HEK293 (cell line): Measurements from ENCODE around the gene TST.

Experiments used
- BCL11A ChIP-seq: fragments of 450-650 bp; formaldehyde crosslinking; IDR thresholded peaks from 2 replicates; pipeline ENCODE4 v1.5.1; 2016; ENCODE audit warnings: low read depth, missing biosample characterization, missing genetic modification characterization
- GLI4 ChIP-seq: fragments of 450-650 bp; formaldehyde crosslinking; IDR thresholded peaks from 2 replicates; pipeline ENCODE4 v1.5.1; 2016; ENCODE audit warnings: missing biosample characterization, missing genetic modification characterization
- MYNN ChIP-seq: fragments of 450-650 bp; formaldehyde crosslinking; IDR thresholded peaks from 2 replicates; pipeline ENCODE4 v1.5.1; 2016; ENCODE audit warnings: missing biosample characterization, missing genetic modification characterization, borderline replicate concordance
- SETDB1 ChIP-seq: IDR thresholded peaks from one replicate; pipeline ENCODE4 v1.6.1; 2017; ENCODE audit warnings: mild to moderate bottlenecking, low read length, moderate library complexity, mixed read lengths; ENCODE audit not compliant: insufficient read length
- ZNF133 ChIP-seq: fragments of 450-650 bp; formaldehyde crosslinking; IDR thresholded peaks from 2 replicates; pipeline ENCODE4 v1.5.1; 2016; ENCODE audit warnings: missing biosample characterization, missing genetic modification characterization
- ZNF670 ChIP-seq: fragments of 450-650 bp; formaldehyde crosslinking; IDR thresholded peaks from 2 replicates; pipeline ENCODE4 v1.5.1; 2016; ENCODE audit warnings: missing biosample characterization, missing genetic modification characterization, low read depth
- TF ChIP-seq, protein P1 (sequence below): fragments of 450-650 bp; formaldehyde crosslinking; IDR thresholded peaks from 2 replicates; pipeline ENCODE4 v1.5.1; 2016; ENCODE audit warnings: missing biosample characterization, missing genetic modification characterization
- TF ChIP-seq, protein P2 (sequence below): fragments of 450-650 bp; formaldehyde crosslinking; IDR thresholded peaks from 2 replicates; pipeline ENCODE4 v1.5.1; 2016; ENCODE audit warnings: missing biosample characterization, missing genetic modification characterization

DNA sequence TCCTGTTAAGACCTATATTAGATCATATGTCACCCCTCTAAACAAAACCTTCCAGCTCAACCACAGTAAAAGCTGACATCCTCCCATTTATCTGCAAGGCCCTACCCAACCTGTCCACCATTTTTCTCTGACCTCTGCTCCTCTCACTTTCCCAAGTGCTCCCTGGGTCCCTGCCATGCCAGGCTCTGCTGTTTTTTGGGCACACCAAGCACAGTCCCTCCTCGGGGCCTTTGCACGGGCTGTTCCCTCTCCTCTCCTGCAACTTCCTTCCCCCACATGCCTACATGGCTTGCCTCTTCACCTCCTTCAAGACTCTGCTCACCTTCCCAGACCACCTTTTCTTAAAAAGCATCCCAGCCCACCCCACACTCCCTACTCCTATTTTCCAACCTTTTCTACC is 9.8 kb downstream of the TST start:
- TF ChIP-seq GLI4 = no peak
- TF ChIP-seq, protein P1, sequence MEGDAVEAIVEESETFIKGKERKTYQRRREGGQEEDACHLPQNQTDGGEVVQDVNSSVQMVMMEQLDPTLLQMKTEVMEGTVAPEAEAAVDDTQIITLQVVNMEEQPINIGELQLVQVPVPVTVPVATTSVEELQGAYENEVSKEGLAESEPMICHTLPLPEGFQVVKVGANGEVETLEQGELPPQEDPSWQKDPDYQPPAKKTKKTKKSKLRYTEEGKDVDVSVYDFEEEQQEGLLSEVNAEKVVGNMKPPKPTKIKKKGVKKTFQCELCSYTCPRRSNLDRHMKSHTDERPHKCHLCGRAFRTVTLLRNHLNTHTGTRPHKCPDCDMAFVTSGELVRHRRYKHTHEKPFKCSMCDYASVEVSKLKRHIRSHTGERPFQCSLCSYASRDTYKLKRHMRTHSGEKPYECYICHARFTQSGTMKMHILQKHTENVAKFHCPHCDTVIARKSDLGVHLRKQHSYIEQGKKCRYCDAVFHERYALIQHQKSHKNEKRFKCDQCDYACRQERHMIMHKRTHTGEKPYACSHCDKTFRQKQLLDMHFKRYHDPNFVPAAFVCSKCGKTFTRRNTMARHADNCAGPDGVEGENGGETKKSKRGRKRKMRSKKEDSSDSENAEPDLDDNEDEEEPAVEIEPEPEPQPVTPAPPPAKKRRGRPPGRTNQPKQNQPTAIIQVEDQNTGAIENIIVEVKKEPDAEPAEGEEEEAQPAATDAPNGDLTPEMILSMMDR (tag by site-specific recombination) = no peak
- TF ChIP-seq ZNF133 = no peak
- no peak for TF ChIP-seq MYNN (tag by site-specific recombination)
- TF ChIP-seq, protein P2, sequence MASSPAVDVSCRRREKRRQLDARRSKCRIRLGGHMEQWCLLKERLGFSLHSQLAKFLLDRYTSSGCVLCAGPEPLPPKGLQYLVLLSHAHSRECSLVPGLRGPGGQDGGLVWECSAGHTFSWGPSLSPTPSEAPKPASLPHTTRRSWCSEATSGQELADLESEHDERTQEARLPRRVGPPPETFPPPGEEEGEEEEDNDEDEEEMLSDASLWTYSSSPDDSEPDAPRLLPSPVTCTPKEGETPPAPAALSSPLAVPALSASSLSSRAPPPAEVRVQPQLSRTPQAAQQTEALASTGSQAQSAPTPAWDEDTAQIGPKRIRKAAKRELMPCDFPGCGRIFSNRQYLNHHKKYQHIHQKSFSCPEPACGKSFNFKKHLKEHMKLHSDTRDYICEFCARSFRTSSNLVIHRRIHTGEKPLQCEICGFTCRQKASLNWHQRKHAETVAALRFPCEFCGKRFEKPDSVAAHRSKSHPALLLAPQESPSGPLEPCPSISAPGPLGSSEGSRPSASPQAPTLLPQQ = no peak
- TF ChIP-seq ZNF670 (tag by site-specific recombination) = no peak
- TF ChIP-seq SETDB1 = no peak
- no peak for TF ChIP-seq BCL11A
